ENCODE results near the gene PRICKLE2. TPM values are rescaled to one million over a fixed set of nuclear protein-coding genes. Genes with fewer than 3 reads are reported as not detected.

Gene PRICKLE2
- total and polyA plus RNA-seq, 10 of the 15 experiments (the other 5 are each of a cell fraction or from before 2014, with no cell fraction given) = 0.11 to 2.6 (median 0.69) TPM

- in situ Hi-C loops (cut with MboI) (no loop called here), intact Hi-C loops (cut with micrococcal nuclease; ENCODE audit: unreplicated experiment) (no loop called here)
- Histone ChIP-seq H3K4me1 (ENCODE audit: control insufficient read depth, insufficient read depth, low read length) (no peaks in the 10 kb centered on the region), H3K36me3 (ENCODE audit: control insufficient read depth in 2 of 2, insufficient read depth in 2 of 2, low read length in 1 of 2) (no peaks in the 10 kb centered on the region), H3K27ac (ENCODE audit: control insufficient read depth, insufficient read depth) (no peak overlapping the region), H3K9me3 (replicated peaks; ENCODE audit: control insufficient read depth, insufficient read depth, low read length) (no peaks in the 10 kb centered on the region), H4K20me1 (ENCODE audit: control insufficient read depth, insufficient read depth) (no peaks in the 10 kb centered on the region), H3K27me3 (replicated peaks in 1 of 2; ENCODE audit: control insufficient read depth in 2 of 2, insufficient read depth in 2 of 2, low read length in 1 of 2) (no peaks in the 10 kb centered on the region), H3K9ac (ENCODE audit: control insufficient read depth, insufficient read depth, low read length) (no peak overlapping the region), H2AFZ (ENCODE audit: control insufficient read depth, low read depth, low read length) (no peak overlapping the region), H3K79me2 (ENCODE audit: control insufficient read depth, insufficient read depth, low read length) (no peaks in the 10 kb centered on the region), H3K4me3 (no peak overlapping the region), H3K4me2 (ENCODE audit: control insufficient read depth, insufficient read depth) (no peak overlapping the region)
- CTCF ChIA-PET = no interaction called here
- SMC1A ChIA-PET (ENCODE audit: uncharacterized antibody, unreplicated experiment) = no interaction called here
- WGBS (ENCODE audit: insufficient coverage, insufficient replicate concordance, low lambda C conversion rate, missing lambda C conversion rate) = 0% methylated on average over 2 of the region's 2 CpGs
- no peak for DNase-seq (ENCODE audit: low read depth, low spot score)
- POLR2A ChIA-PET = no interaction called here
- FAIRE-seq = no peak
- BruUV-seq (replicated peaks) = no TSS peak
- no peak for ATAC-seq
- TF ChIP-seq SUZ12 (IDR thresholded peaks at IDR 0.05; ENCODE audit: unreplicated experiment) (no peak), E2F8 (IDR thresholded peaks at IDR 0.05; ENCODE audit: low read depth, partially characterized antibody) (no peak), GABPA (IDR thresholded peaks at IDR 0.05; ENCODE audit: low read depth) (no peak), JUND (IDR thresholded peaks at IDR 0.05; ENCODE audit: low read depth, low read length) (no peak), MEF2A (IDR thresholded peaks at IDR 0.05; ENCODE audit: insufficient read depth, low read depth, low read length) (no peak), KDM1A (IDR thresholded peaks at IDR 0.05; ENCODE audit: borderline replicate concordance) (no peak), KLF5 (IDR thresholded peaks at IDR 0.05; ENCODE audit: partially characterized antibody) (no peak), PBX3 (IDR thresholded peaks at IDR 0.05; ENCODE audit: insufficient replicate concordance, low read depth, low read length) (no peak), GATAD2B (conservative IDR thresholded peaks at IDR 0.05; ENCODE audit: low read depth) (no peak), ZZZ3 (IDR thresholded peaks at IDR 0.05; ENCODE audit: control insufficient read depth, insufficient read length, low read depth) (no peak), SREBF2 (IDR thresholded peaks at IDR 0.05; ENCODE audit: low read length) (no peak), SRF (IDR thresholded peaks at IDR 0.05; ENCODE audit: low read depth in 2 of 2, low read length in 2 of 2) (no peak), RAD21 (IDR thresholded peaks at IDR 0.05; ENCODE audit: insufficient read depth, low read depth, low read length) (no peak), ZNF217 (IDR thresholded peaks at IDR 0.05) (no peak), HDAC2 (IDR thresholded peaks at IDR 0.05) (no peak)
- TF ChIP-seq, protein P1, sequence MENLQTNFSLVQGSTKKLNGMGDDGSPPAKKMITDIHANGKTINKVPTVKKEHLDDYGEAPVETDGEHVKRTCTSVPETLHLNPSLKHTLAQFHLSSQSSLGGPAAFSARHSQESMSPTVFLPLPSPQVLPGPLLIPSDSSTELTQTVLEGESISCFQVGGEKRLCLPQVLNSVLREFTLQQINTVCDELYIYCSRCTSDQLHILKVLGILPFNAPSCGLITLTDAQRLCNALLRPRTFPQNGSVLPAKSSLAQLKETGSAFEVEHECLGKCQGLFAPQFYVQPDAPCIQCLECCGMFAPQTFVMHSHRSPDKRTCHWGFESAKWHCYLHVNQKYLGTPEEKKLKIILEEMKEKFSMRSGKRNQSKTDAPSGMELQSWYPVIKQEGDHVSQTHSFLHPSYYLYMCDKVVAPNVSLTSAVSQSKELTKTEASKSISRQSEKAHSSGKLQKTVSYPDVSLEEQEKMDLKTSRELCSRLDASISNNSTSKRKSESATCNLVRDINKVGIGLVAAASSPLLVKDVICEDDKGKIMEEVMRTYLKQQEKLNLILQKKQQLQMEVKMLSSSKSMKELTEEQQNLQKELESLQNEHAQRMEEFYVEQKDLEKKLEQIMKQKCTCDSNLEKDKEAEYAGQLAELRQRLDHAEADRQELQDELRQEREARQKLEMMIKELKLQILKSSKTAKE (IDR thresholded peaks at IDR 0.05; ENCODE audit: low read depth, poor library complexity, severe bottlenecking) = no peak
- RAD21 ChIA-PET (ENCODE audit: unreplicated experiment) = no interaction called here
Observed at GRCh38 chr3:64131725-64132469, 93.4 kb downstream of the PRICKLE2 start.

Data from GM12878 (cell line).